Measurements from ENCODE around the gene MBOAT7. TPM values are rescaled to one million over a fixed set of nuclear protein-coding genes. Genes with fewer than 3 reads are reported as not detected.

The MBOAT7 gene
- total RNA-seq, 1 experiment from 2014 or later: 85.6 TPM

- peak; percentile 98 for DNase-seq
- peaks cover 8% of the 10 kb centered on the region for H3K4me1 ChIP-seq (ENCODE audit: low read length)
- H3K4me2 ChIP-seq (ENCODE audit: low read depth, low read length, poor library complexity, severe bottlenecking): peak overlapping the region; percentile 39
- peak overlapping the region; percentile 45 for H3K9ac ChIP-seq (ENCODE audit: low read length)
- no peaks in the 10 kb centered on the region for H3K36me3 ChIP-seq (ENCODE audit: insufficient read depth, low read length)
- no peak overlapping the region for H2AFZ ChIP-seq (ENCODE audit: low read length)
- no peaks in the 10 kb centered on the region for H3K27me3 ChIP-seq (ENCODE audit: low read length)
- H3K4me3 ChIP-seq (ENCODE audit: low read length): no peak overlapping the region
- no peaks in the 10 kb centered on the region for H3K9me3 ChIP-seq (ENCODE audit: low read length)
- H3K27ac ChIP-seq (ENCODE audit: low read length): no peak overlapping the region
- H3K9me2 ChIP-seq (replicated peaks; ENCODE audit: insufficient read depth, low read length): no peaks in the 10 kb centered on the region
- peaks cover 12% of the 10 kb centered on the region for H4K20me1 ChIP-seq (ENCODE audit: insufficient read depth, low read depth, low read length)
- H3K79me2 ChIP-seq (ENCODE audit: low read length): no peaks in the 10 kb centered on the region
Measured at GRCh38 chr19:54168174-54168917, 21.0 kb downstream of the MBOAT7 start.

DNA sequence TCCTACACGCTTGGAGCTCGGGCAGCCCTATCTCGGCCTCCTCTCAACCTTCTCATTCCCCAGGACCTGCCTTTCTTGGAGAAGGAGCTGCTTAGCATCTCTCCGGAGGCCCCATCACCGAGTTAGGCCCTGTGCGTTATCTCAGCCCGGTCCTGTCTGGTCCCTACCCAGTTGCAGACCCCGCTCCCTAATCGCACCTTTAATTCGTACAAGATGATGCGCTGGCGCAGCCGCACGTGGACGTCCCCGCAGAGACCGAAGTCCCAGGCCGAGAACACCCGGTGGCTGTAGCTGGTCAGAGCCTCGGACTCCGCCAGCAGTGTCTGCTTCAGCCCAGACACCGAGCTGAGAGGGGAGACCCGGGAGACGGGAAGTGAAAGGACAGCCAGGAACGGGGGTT, 24.2 kb downstream of the MBOAT7 start:
- no peaks in the 10 kb centered on the region for H3K36me3 ChIP-seq (ENCODE audit: insufficient read depth, low read length)
- H3K27me3 ChIP-seq (ENCODE audit: low read length): no peaks in the 10 kb centered on the region
- no peak overlapping the region for H3K27ac ChIP-seq (ENCODE audit: low read length)
- no peak for DNase-seq
- no peak overlapping the region for H2AFZ ChIP-seq (ENCODE audit: low read length)
- H3K79me2 ChIP-seq (ENCODE audit: low read length): peaks cover 13% of the 10 kb centered on the region
- no peak overlapping the region for H3K9ac ChIP-seq (ENCODE audit: low read length)
- no peaks in the 10 kb centered on the region for H3K9me3 ChIP-seq (ENCODE audit: low read length)
- H3K9me2 ChIP-seq (replicated peaks; ENCODE audit: insufficient read depth, low read length): no peaks in the 10 kb centered on the region
- H3K4me3 ChIP-seq (ENCODE audit: low read length): no peak overlapping the region
- H3K4me2 ChIP-seq (ENCODE audit: low read depth, low read length, poor library complexity, severe bottlenecking): no peak overlapping the region
- H3K4me1 ChIP-seq (ENCODE audit: low read length): peaks cover 23% of the 10 kb centered on the region
- peaks cover 14% of the 10 kb centered on the region for H4K20me1 ChIP-seq (ENCODE audit: insufficient read depth, low read depth, low read length)

DNA sequence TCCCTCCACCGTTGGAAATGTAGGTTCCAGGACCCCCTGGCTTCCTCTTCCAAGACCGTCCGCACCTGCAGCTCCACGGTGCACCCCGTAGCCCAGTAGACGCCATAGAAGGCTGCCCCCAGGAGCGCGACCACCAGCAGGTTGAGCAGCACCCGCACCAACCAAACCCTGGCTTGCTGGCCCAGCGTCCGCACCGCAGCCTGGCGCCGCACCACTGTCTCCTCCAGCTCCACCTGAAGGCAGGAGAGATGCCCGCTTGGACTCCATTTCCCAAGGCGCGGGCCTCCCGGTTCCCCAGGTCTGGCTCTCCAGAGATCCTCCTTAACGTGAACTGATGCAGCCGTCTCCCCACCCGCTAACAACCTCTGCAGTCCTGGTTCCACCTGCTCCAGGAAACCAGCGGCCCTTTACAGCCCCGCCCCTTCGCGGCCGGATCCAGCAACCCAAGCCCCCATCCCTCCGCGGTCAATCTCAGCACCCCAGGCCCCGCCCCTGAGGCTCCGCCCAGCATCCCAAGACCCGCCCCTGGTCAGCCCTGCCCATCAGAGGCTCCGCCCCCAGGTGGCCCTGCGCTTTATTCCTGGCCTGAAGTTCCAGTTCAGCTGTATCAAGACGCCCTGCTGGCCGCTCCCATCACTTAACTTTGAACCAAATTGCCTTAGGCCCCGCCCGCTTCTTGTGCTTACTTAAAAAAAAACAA, 24.9 kb downstream of the MBOAT7 start:
- DNase-seq: no peak

DNA sequence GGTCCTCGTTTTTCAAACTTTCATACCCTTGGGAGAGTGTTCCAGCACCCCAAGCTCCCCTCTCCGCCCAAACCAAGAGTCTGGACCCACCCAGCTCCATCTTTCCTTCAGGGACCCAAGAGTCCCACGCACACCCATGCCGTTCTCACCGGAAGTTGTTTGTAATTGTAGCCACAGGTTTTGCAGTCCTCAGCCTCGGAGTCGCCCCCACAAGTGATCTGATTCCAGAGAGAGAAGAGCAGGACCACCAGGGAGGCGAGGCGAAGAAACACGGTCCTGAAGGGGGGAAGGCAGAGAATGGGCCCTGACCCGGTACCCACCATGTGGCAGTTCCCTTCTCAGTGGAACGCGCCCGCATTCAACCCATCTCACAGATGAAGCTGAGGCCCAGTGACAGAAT, 26.5 kb downstream of the MBOAT7 start:
- Histone ChIP-seq H3K4me2 (ENCODE audit: low read depth, low read length, poor library complexity, severe bottlenecking) (no peak overlapping the region), H4K20me1 (ENCODE audit: insufficient read depth, low read depth, low read length) (peaks cover 25% of the 10 kb centered on the region), H2AFZ (ENCODE audit: low read length) (no peak overlapping the region), H3K9ac (ENCODE audit: low read length) (no peak overlapping the region), H3K36me3 (ENCODE audit: insufficient read depth, low read length) (no peaks in the 10 kb centered on the region), H3K27me3 (ENCODE audit: low read length) (no peaks in the 10 kb centered on the region), H3K27ac (ENCODE audit: low read length) (no peak overlapping the region), H3K79me2 (ENCODE audit: low read length) (peaks cover 16% of the 10 kb centered on the region), H3K4me1 (ENCODE audit: low read length) (peaks cover 34% of the 10 kb centered on the region), H3K4me3 (ENCODE audit: low read length) (no peak overlapping the region), H3K9me2 (replicated peaks; ENCODE audit: insufficient read depth, low read length) (no peaks in the 10 kb centered on the region), H3K9me3 (ENCODE audit: low read length) (no peaks in the 10 kb centered on the region)
- no peak for DNase-seq

More for the DNA sequence above, 24.9 kb downstream of the MBOAT7 start:
- Histone ChIP-seq H2AFZ (ENCODE audit: low read length) (no peak overlapping the region), H3K9ac (ENCODE audit: low read length) (no peak overlapping the region), H3K36me3 (ENCODE audit: insufficient read depth, low read length) (no peaks in the 10 kb centered on the region), H3K27ac (ENCODE audit: low read length) (no peak overlapping the region), H4K20me1 (ENCODE audit: insufficient read depth, low read depth, low read length) (peaks cover 14% of the 10 kb centered on the region), H3K9me2 (replicated peaks; ENCODE audit: insufficient read depth, low read length) (no peaks in the 10 kb centered on the region), H3K79me2 (ENCODE audit: low read length) (peaks cover 14% of the 10 kb centered on the region), H3K4me1 (ENCODE audit: low read length) (peaks cover 23% of the 10 kb centered on the region), H3K27me3 (ENCODE audit: low read length) (no peaks in the 10 kb centered on the region), H3K4me3 (ENCODE audit: low read length) (no peak overlapping the region), H3K9me3 (ENCODE audit: low read length) (no peaks in the 10 kb centered on the region), H3K4me2 (ENCODE audit: low read depth, low read length, poor library complexity, severe bottlenecking) (no peak overlapping the region)

GRCh38 chr19:54162241-54162805, 27.1 kb downstream of the MBOAT7 start:
- no peak overlapping the region for H2AFZ ChIP-seq (ENCODE audit: low read length)
- no peaks in the 10 kb centered on the region for H3K36me3 ChIP-seq (ENCODE audit: insufficient read depth, low read length)
- no peaks in the 10 kb centered on the region for H3K27me3 ChIP-seq (ENCODE audit: low read length)
- DNase-seq: peak; percentile 97
- no peaks in the 10 kb centered on the region for H3K9me3 ChIP-seq (ENCODE audit: low read length)
- H3K9me2 ChIP-seq (replicated peaks; ENCODE audit: insufficient read depth, low read length): no peaks in the 10 kb centered on the region
- H4K20me1 ChIP-seq (ENCODE audit: insufficient read depth, low read depth, low read length): peaks cover 25% of the 10 kb centered on the region
- H3K4me2 ChIP-seq (ENCODE audit: low read depth, low read length, poor library complexity, severe bottlenecking): peak overlapping the region; percentile 84
- H3K4me1 ChIP-seq (ENCODE audit: low read length): peaks cover 38% of the 10 kb centered on the region
- H3K9ac ChIP-seq (ENCODE audit: low read length): peak overlapping the region; percentile 57
- no peak overlapping the region for H3K27ac ChIP-seq (ENCODE audit: low read length)
- H3K79me2 ChIP-seq (ENCODE audit: low read length): peaks cover 16% of the 10 kb centered on the region
- peak overlapping the region; percentile 58; the same call in 1 of the 2 replicates for H3K4me3 ChIP-seq (ENCODE audit: low read length)

DNA sequence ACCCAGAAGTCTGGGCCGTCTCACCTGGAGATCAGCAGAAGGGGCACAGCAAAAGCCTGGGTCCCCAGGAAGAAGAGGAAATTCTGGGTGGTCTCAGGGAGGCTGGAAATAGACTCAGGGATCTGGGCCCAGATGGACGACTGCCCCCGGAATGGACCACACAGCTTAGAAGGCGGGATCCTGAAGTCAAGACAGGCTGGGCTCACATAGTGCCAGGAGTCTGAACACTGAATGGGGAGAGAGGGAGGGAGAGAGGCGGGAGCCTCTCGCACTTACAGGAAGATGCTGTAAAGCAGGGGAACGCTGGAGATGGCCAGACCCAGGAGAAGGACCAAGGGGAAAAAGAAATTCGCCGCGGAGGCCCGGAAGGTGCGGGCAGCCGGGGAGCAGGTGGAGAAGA, 28.5 kb downstream of the MBOAT7 start:
- Histone ChIP-seq H3K9me3 (ENCODE audit: low read length) (no peaks in the 10 kb centered on the region), H3K4me1 (ENCODE audit: low read length) (peaks cover 42% of the 10 kb centered on the region), H3K4me2 (ENCODE audit: low read depth, low read length, poor library complexity, severe bottlenecking) (peak overlapping the region; percentile 84), H3K9me2 (replicated peaks; ENCODE audit: insufficient read depth, low read length) (no peaks in the 10 kb centered on the region), H2AFZ (ENCODE audit: low read length) (no peak overlapping the region), H3K27me3 (ENCODE audit: low read length) (no peaks in the 10 kb centered on the region), H3K27ac (ENCODE audit: low read length) (no peak overlapping the region), H3K9ac (ENCODE audit: low read length) (peak overlapping the region; percentile 78), H4K20me1 (ENCODE audit: insufficient read depth, low read depth, low read length) (peaks cover 28% of the 10 kb centered on the region), H3K36me3 (ENCODE audit: insufficient read depth, low read length) (peaks cover 10% of the 10 kb centered on the region; the same call in 1 of the 2 replicates), H3K4me3 (ENCODE audit: low read length) (peak overlapping the region; percentile 81), H3K79me2 (ENCODE audit: low read length) (peaks cover 16% of the 10 kb centered on the region)
- DNase-seq: no peak

DNA sequence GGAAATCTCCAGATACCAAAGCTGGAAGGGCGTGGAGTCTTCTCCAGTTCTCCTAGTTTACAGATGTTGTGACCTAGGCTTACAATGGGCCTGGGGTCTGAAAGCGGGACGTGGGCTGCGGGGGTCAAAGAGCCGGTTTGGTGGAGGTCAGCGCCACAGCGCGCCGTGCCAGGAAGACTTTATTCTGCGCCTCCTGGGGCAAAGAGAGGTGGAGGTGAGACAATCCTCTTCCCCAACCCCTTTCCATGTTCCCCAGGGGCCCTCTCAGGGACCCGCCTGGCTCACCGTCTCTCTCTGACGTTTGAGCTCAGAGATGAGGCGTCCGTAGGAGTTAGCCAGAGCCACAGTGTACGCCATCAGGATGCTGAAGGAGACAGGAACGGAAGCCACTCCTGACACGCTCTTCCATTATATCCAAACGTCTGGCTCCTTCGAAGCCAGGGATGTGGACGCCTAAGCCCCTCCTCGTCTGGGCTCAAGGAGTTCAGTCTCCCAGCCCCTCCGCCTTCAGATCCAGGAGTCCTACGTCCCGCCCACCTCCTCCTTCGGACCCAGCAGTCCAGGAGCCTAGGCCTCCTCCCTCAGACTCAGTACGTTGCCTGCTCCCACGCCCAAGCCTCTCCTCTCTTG, 29.1 kb downstream of the MBOAT7 start:
- Histone ChIP-seq H3K9ac (ENCODE audit: low read length) (peak overlapping the region; percentile 78), H3K36me3 (ENCODE audit: insufficient read depth, low read length) (peaks cover 14% of the 10 kb centered on the region; the same call in 1 of the 2 replicates), H3K4me3 (ENCODE audit: low read length) (peak overlapping the region; percentile 81), H3K27ac (ENCODE audit: low read length) (peak overlapping the region; percentile 62), H3K9me2 (replicated peaks; ENCODE audit: insufficient read depth, low read length) (no peaks in the 10 kb centered on the region), H2AFZ (ENCODE audit: low read length) (peak overlapping the region; percentile 78), H3K4me2 (ENCODE audit: low read depth, low read length, poor library complexity, severe bottlenecking) (peak overlapping the region; percentile 84), H3K4me1 (ENCODE audit: low read length) (peaks cover 42% of the 10 kb centered on the region), H3K9me3 (ENCODE audit: low read length) (no peaks in the 10 kb centered on the region), H4K20me1 (ENCODE audit: insufficient read depth, low read depth, low read length) (peaks cover 27% of the 10 kb centered on the region), H3K79me2 (ENCODE audit: low read length) (peaks cover 16% of the 10 kb centered on the region), H3K27me3 (ENCODE audit: low read length) (no peaks in the 10 kb centered on the region)
- no peak for DNase-seq

All from Karpas-422 (cell line).